IPS DF 6.9 (cell line): ENCODE data around the gene GALNT12.

ENCODE experiments used
- DNase-seq: peaks from one replicate; pipeline ENCODE4 v3.0.0-alpha.2; 2013; ENCODE audit warnings: low read depth, low spot score
- H3K27ac ChIP-seq: one replicate; pipeline ENCODE4 v1.5.1; 2013; ENCODE audit warnings: low read length, control low read depth
- H3K27me3 ChIP-seq: 2 replicates; pipeline ENCODE4 v1.6.1; 2013; ENCODE audit warnings: mild to moderate bottlenecking, low read length; ENCODE audit not compliant: control insufficient read depth, insufficient read depth
- H3K36me3 ChIP-seq: 2 replicates; pipeline ENCODE4 v1.6.1; 2013; ENCODE audit warnings: low read length; ENCODE audit not compliant: control insufficient read depth, insufficient read depth
- H3K4me1 ChIP-seq: 2 replicates; pipeline ENCODE4 v1.6.1; 2013; ENCODE audit warnings: low read length; ENCODE audit not compliant: control insufficient read depth, insufficient read depth
- H3K4me3 ChIP-seq: 2 replicates; pipeline ENCODE4 v1.5.1; 2013; ENCODE audit warnings: mild to moderate bottlenecking, low read length
- H3K9me3 ChIP-seq: 2 replicates; pipeline ENCODE4 v1.6.1; 2013; ENCODE audit warnings: low read length, inconsistent platforms; ENCODE audit not compliant: control insufficient read depth, insufficient read depth
- WGBS: extraction: QIAGEN DNeasy Blood & Tissue Kit; methylation state at CpG from one replicate; pipeline ENCODE4 v1.1.7; 2013; ENCODE audit warnings: mixed read lengths, missing lambda C conversion rate; ENCODE audit not compliant: insufficient read length, insufficient coverage; 5-methylcytosine and 5-hydroxymethylcytosine counted together

Gene GALNT12

GRCh38 chr9:98869078-98869745, 61.7 kb downstream of the GALNT12 start:
- no peak for DNase-seq
- H3K4me3 ChIP-seq, result no peak overlapping the region
- H3K4me1 ChIP-seq, result no peaks in the 10 kb centered on the region
- H3K27me3 ChIP-seq, result no peaks in the 10 kb centered on the region
- no peaks in the 10 kb centered on the region for H3K36me3 ChIP-seq
- H3K27ac ChIP-seq, result no peak overlapping the region
- no CpG with 5 or more reads among the region's 8 CpGs for WGBS
- H3K9me3 ChIP-seq, result 0 out of 2 replicates have a peak, but pooled peaks cover 1% of the 10 kb centered on the region

- H3K36me3 ChIP-seq, result no peaks in the 10 kb centered on the region
- no peak overlapping the region for H3K4me3 ChIP-seq
- H3K27ac ChIP-seq, result no peak overlapping the region
- no CpG with 5 or more reads among the region's 3 CpGs for WGBS
- H3K27me3 ChIP-seq, result no peaks in the 10 kb centered on the region
- H3K4me1 ChIP-seq, result no peaks in the 10 kb centered on the region
- DNase-seq, result no peak
- 0 out of 2 replicates have a peak, but pooled peaks cover 1% of the 10 kb centered on the region for H3K9me3 ChIP-seq
Measured at GRCh38 chr9:98869866-98870265, 62.4 kb downstream of the GALNT12 start.

- no peaks in the 10 kb centered on the region for H3K36me3 ChIP-seq
- no peaks in the 10 kb centered on the region for H3K27me3 ChIP-seq
- 0 out of 2 replicates have a peak, but pooled peaks cover 1% of the 10 kb centered on the region for H3K9me3 ChIP-seq
- H3K4me3 ChIP-seq, result no peak overlapping the region
- H3K27ac ChIP-seq, result no peak overlapping the region
- no peak for DNase-seq
- no CpG with 5 or more reads among the region's 5 CpGs for WGBS
- no peaks in the 10 kb centered on the region for H3K4me1 ChIP-seq
Measured at GRCh38 chr9:98870782-98871557, 63.5 kb downstream of the GALNT12 start.

- no peaks in the 10 kb centered on the region for H3K36me3 ChIP-seq
- no peak for DNase-seq
- H3K27ac ChIP-seq, result no peak overlapping the region
- 0 out of 2 replicates have a peak, but pooled peaks cover 1% of the 10 kb centered on the region for H3K9me3 ChIP-seq
- H3K4me3 ChIP-seq, result no peak overlapping the region
- no peaks in the 10 kb centered on the region for H3K27me3 ChIP-seq
- no CpG with 5 or more reads among the region's 9 CpGs for WGBS
- no peaks in the 10 kb centered on the region for H3K4me1 ChIP-seq
Measured at GRCh38 chr9:98871558-98872065, 64.1 kb downstream of the GALNT12 start.

- no peak for DNase-seq
- H3K27me3 ChIP-seq, result no peaks in the 10 kb centered on the region
- no peak overlapping the region for H3K27ac ChIP-seq
- no peaks in the 10 kb centered on the region for H3K36me3 ChIP-seq
- H3K4me3 ChIP-seq, result no peak overlapping the region
- H3K9me3 ChIP-seq, result 0 out of 2 replicates have a peak, but pooled peaks cover 1% of the 10 kb centered on the region
- H3K4me1 ChIP-seq, result no peaks in the 10 kb centered on the region
- no CpG with 5 or more reads among the region's 2 CpGs for WGBS
Measured at GRCh38 chr9:98873526-98873925, 66.1 kb downstream of the GALNT12 start.

- WGBS, result no CpG with 5 or more reads among the region's 3 CpGs
Measured at GRCh38 chr9:98873951-98874371, 66.5 kb downstream of the GALNT12 start.

GRCh38 chr9:98874721-98875255, 67.3 kb downstream of the GALNT12 start:
- Histone ChIP-seq H3K36me3 (no peaks in the 10 kb centered on the region), H3K4me1 (no peaks in the 10 kb centered on the region), H3K4me3 (no peak overlapping the region), H3K9me3 (no peaks in the 10 kb centered on the region), H3K27me3 (no peaks in the 10 kb centered on the region), H3K27ac (no peak overlapping the region)
- no CpG with 5 or more reads among the region's 5 CpGs for WGBS
- DNase-seq, result no peak

More at GRCh38 chr9:98873951-98874371, 66.5 kb downstream of the GALNT12 start:
- Histone ChIP-seq H3K36me3 (no peaks in the 10 kb centered on the region), H3K9me3 (0 out of 2 replicates have a peak, but pooled peaks cover 1% of the 10 kb centered on the region), H3K27ac (no peak overlapping the region), H3K4me1 (no peaks in the 10 kb centered on the region), H3K4me3 (no peak overlapping the region), H3K27me3 (no peaks in the 10 kb centered on the region)
- DNase-seq, result no peak

- no peaks in the 10 kb centered on the region for H3K36me3 ChIP-seq
Measured at GRCh38 chr9:98875536-98875935, 68.1 kb downstream of the GALNT12 start.

GRCh38 chr9:98877311-98877710, 69.8 kb downstream of the GALNT12 start:
- DNase-seq, result no peak
- no peak overlapping the region for H3K4me3 ChIP-seq
- H3K9me3 ChIP-seq, result no peaks in the 10 kb centered on the region
- H3K27me3 ChIP-seq, result no peaks in the 10 kb centered on the region
- no peaks in the 10 kb centered on the region for H3K36me3 ChIP-seq
- no CpG with 5 or more reads among the region's 6 CpGs for WGBS
- no peaks in the 10 kb centered on the region for H3K4me1 ChIP-seq
- H3K27ac ChIP-seq, result no peak overlapping the region

More at GRCh38 chr9:98875536-98875935, 68.1 kb downstream of the GALNT12 start:
- no peaks in the 10 kb centered on the region for H3K4me1 ChIP-seq
- no CpG with 5 or more reads among the region's 5 CpGs for WGBS
- no peaks in the 10 kb centered on the region for H3K27me3 ChIP-seq
- DNase-seq, result no peak
- H3K9me3 ChIP-seq, result no peaks in the 10 kb centered on the region
- no peak overlapping the region for H3K27ac ChIP-seq
- no peak overlapping the region for H3K4me3 ChIP-seq
